Stimulated activated CD4-positive, alpha-beta T cell treated with anti-CD3 and anti-CD28 coated beads, Interleukin-15, amount 100 ng/mL, for 48 hours (primary cell): ENCODE results near the gene SOCS3.
"Not testable (repeated sequence)": the region's sequence is repeated elsewhere in the genome, so short reads cannot be mapped to it uniquely, and the experiment has no call there.

Experiments
- DNase-seq, 2 donors: peaks; one replicate each; pipeline ENCODE4 v3.0.0-alpha.2; 2020; ENCODE audit warnings: low read depth in 2 of 2

Gene SOCS3

DNA sequence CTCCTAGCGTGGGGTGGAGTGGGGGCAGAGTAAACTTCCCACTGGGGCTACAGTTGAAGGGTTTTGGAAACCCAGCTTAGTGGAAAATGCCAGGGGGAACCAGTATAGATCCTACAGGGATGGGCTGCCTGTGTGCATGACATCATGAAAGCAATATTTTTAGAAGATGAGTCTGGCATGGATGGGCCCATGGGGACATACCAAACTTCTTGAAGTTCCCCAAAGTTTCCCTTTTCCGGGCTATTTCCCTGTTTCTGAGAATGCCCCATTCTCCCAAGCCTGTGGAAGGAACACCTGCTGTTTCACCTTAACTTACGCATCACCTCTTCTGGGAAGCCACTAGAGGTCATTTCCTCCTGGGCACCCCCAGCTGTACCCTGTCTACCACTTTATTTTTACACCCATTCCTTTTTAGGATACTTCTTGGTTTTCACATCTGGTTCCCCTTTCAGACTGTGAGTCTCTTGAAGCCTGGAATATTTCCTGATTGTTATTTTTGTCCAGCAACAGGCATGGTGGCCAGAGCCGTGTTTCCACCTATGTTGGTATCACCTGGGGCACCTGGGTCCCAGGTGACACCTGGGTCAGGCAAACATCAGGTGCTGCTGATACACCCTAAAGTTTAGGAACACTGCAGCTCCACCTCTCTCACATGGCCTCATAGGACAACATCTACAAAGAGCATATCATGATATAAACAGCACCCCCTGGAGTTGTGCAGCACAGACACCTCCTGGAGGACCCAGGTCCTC is 9.8 kb downstream of the SOCS3 start:
- DNase-seq, result no peak

GRCh38 chr17:78348055-78348770 is 11.7 kb downstream of the SOCS3 start:
- DNase-seq, result no peak

DNA sequence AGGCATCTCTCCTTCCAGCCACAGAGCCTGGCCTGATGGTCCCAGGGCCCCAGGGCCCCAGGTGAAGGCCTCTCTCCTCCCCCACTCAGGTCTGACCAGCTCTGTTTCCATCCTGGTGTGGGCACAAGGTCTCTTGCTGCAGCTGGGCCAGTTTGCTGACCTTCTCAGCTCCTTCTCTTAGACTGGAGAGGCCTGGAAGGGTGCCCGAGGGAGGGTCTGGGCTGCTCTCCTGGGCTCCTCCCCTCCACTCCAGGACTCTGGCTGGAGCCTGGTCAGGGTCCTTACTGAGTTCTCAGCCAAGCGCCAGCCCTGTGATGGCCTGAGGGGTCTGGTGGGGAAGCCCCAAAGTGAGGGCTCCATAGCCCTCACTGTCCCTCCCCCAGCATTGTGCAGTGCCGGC is 12.4 kb downstream of the SOCS3 start:
- no peak for DNase-seq

- no peak for DNase-seq
Measured at GRCh38 chr17:78346605-78347250, 13.1 kb downstream of the SOCS3 start.

GRCh38 chr17:78345791-78346494 is 13.9 kb downstream of the SOCS3 start:
- no peak for DNase-seq

GRCh38 chr17:78345172-78345571 is 14.7 kb downstream of the SOCS3 start:
- no peak for DNase-seq

- DNase-seq, result no peak
Measured at GRCh38 chr17:78344666-78345065, 15.2 kb downstream of the SOCS3 start.

GRCh38 chr17:78343543-78344201 is 16.2 kb downstream of the SOCS3 start:
- DNase-seq, result peak in 1 of 2 donors; percentile 62

DNA sequence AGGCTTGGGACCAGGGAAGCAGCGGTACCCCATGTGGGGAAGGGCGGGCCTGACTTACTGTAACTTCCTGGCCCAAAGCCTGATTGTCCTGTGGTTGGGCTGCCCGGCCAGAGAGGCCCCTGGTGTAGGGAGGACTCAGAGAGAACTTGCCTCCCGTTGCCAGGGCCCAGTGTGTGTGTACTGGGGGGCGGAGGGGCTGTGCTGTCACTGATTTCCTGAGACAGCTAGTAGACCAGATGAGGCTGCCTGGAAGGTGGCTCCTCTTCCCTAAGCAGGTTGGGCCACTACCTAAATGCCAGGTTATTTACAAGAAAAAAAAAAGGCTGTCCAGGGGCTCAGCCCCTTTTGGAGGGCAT is 16.7 kb downstream of the SOCS3 start:
- DNase-seq, result no peak

DNA sequence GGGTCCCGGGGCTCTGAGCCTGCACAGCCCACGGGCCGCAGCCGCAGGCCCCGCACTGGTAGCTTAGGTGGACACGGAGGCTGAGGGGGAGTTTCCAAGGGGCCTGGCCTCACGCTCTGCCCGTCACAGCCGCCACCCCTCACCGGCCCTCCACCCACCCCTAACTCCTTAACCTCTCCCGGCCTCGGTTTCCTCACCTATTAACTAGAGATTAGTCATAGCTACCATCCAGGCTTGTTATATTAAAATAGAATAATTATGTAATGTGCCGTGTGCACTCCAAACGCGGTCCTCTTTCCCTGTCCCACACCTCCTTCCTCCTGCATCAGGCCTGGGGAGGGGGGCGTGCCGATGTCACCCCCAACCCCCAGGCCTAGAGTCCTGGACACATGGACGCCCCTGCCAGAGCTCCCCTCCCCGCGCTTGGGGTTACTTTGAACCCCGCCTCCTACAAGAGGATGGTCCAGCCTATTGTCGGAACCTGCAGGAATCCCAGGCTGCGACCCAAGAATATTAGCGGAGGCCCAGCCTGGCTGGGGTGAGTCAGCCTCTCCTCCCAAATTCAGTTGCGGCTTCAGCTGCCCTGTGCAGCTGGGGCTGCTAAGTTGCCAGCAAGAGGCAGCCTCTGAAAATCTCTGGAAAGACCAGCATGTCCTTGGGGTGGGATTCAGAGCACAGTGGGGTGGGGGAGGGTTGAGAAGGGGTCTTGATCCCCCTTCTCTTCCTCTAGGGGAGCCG is 17.3 kb downstream of the SOCS3 start:
- DNase-seq, result no peak

- no peak for DNase-seq
Measured at GRCh38 chr17:78341559-78342448, 18.1 kb downstream of the SOCS3 start.

- no peak for DNase-seq
Measured at GRCh38 chr17:78340183-78340955, 19.5 kb downstream of the SOCS3 start.

DNA sequence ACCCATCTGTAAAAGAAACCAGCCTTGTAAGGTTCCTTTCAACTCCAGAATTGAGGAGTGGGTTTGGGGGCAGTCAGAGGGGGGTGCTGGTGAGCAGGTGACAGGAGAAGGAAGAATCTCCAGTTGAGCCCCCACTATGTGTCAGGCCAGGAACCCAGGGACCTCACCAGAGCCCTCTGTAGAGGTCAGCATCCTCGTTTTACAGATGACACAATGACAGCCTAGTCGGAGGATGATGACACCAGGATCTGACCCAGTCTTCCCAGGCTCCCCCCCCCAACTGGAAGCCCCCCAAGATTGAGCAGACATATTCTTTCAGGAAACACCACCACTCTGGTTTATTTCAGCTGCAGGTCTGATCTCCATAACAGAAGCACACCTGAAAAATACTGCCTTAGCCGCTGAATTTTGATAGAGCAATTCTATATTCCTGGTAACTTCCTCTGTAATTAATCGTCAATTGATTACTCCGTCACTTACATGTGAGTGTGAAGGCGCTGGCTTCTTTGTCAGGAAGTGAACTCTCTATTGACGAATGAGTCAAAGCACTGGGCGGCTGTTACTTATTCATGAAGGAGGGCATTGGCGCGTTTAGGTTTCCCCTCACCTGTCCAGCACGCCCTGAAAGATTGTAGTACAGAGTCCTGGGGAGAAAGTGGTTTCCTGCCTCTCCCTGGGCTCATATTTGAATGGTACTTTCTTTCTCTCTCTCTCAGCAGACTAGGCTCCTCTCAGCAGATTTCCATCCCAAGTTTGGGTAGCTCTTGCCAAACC is 21.2 kb downstream of the SOCS3 start:
- DNase-seq, result no peak

DNA sequence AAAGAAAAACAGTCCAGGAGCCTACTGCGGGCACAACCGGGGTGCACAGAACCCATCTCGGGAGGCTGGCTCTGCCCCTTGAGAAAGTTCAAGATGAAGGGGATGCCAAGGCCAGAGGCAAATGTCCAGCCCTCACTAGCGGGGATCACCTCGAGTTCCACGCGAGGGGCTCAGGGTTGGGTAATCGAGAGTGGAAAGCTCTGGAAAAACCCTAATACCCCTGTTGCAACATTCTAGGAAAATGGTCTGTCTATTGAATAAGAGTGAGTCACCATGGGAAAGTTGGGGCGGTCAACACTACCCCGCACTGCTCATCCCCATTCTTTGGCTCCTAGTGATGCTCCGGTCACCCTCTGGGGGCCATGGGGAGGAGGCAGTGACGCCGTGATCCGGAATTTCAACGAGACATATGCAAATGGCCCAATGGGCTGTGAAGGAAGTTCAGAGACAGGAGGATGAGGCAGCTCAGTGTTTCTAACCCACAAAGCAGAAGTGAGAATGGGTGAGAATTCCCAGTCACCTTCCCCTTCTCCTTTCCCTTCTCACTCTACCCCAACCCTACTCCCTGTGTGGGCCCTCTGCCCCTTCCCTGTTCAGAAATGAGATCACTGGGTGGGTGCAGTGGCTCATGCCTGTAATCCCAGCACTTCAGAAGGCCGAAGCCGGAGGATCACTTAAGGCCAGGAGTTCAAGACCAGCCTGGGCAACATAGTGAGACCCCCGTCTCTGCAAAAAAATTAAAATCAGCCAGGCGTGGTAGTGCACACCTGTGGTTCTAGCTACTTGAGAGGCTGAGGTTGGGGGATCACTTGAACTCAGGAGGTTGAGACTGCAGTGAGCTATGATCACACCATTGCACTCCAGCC is 22.4 kb downstream of the SOCS3 start:
- DNase-seq, result no peak

DNA sequence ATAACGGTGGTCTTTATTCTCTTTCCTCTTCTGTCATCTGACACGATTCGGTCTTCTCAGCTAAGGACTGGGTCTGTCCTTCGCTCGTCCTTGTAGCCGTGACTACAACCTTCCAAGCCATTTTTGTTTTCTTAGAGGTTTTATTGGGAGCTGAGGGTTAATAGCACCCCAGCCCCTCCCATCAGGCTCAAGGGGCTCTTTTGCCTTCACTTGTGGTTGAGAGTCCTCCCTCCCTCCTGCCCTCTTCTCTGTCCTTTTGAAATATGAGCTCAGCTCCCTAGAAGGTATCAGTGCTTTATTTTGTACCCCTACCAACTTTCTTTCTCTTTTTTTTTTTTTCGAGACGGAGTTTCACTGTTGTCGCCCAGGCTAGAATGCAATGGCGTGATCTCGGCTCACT is 24.7 kb downstream of the SOCS3 start:
- no peak for DNase-seq

DNA sequence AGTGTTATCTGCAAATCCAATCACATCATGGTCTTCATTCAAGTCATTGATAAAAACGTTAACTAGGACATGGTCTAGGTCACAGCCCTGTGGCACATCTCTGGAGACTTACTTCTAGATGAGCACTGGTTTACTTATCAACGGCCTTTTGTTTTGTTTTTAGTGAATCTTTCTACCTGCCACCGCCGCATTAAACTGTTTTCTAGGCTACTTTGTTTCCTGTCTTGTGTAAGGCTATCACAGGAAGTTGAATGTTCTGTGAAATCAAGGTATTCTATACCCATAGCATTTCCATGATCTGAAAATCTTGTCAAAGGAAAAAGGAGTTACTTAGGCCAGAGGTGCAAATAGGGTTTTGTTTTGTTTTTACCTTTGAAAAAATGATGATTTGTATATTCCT is 26.9 kb downstream of the SOCS3 start:
- DNase-seq, result no peak

- not testable (repeated sequence) for DNase-seq
Measured at GRCh38 chr17:78331355-78331754, 28.5 kb downstream of the SOCS3 start.
